Upper lobe of right lung (tissue), 1 donor: ENCODE data around the gene DEPDC5. TPM values are rescaled to one million over a fixed set of nuclear protein-coding genes. Genes with fewer than 3 reads are reported as not detected.

ENCODE experiments used
- ATAC-seq: fragments of 200-7000 bp; cut with Tn5 transposase; one replicate; pipeline ENCODE4 v1.9.1; 2020; ENCODE audit warnings: mild to moderate bottlenecking, moderate library complexity
- DNase-seq: peaks from one replicate; pipeline ENCODE4 v3.0.0-alpha.2; 2020
- H3K27ac ChIP-seq: fragments of 200-600 bp; one replicate; pipeline ENCODE4 v1.8.0; 2022
- H3K27me3 ChIP-seq: fragments of 200-600 bp; one replicate; pipeline ENCODE4 v1.8.0; 2022; ENCODE audit warnings: mild to moderate bottlenecking
- H3K36me3 ChIP-seq: fragments of 200-600 bp; one replicate; pipeline ENCODE4 v1.8.0; 2022
- H3K4me1 ChIP-seq: fragments of 200-600 bp; one replicate; pipeline ENCODE4 v1.8.0; 2022
- H3K4me3 ChIP-seq: fragments of 200-600 bp; one replicate; pipeline ENCODE4 v1.8.0; 2022; ENCODE audit warnings: mild to moderate bottlenecking
- H3K9me3 ChIP-seq: fragments of 200-600 bp; one replicate; pipeline ENCODE4 v1.8.0; 2022
- intact Hi-C: fragments of 100-400 bp; cut with DNase I; formaldehyde crosslinking; loops from one replicate; pipeline ENCODE4 v1.11.0; 2022
- total RNA-seq: library from RNA; stranded (reverse); fragmentation: NEBNext Ultra II Directional; extraction: Animal tissue kit (Norgen Biotek cat#: 25700); gene quantifications from one replicate; pipeline ENCODE4 v1.2.1, GENCODE V29; 2021
- TF ChIP-seq, protein P1 (sequence below): fragments of 200-600 bp; IDR thresholded peaks from one replicate; pipeline ENCODE4 v1.8.0; 2022; ENCODE audit warnings: antibody characterized with exemption
- donor health status: DM: no; HTN: yes; CAD: no; lungs with severe emphysema.

DEPDC5 gene
- total RNA-seq, 1 donor from 2014 or later, result 24.7 TPM

DNA sequence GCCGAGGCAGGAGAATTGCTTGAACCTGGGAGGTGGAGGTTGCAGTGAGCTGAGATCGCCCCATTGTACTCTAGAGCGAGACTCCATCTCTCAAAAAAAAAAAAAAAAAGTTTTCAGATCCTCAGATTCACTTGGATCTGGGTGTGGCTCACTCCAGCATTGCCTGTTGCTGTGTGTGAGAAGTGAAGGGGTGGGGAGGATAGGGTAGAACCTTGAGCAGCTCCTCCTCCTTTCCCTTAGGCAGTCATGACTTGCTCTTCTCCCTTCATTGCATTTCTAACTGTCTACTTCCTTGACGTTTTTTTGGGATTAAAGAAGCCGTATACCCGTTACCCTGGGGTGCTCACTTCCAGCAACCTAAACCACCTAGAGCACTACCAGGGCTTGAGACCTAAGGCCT lies 127.4 kb downstream of the DEPDC5 start:
- H3K27me3 ChIP-seq, result no peaks in the 10 kb centered on the region
- H3K36me3 ChIP-seq, result peaks cover 38% of the 10 kb centered on the region
- no peaks in the 10 kb centered on the region for H3K9me3 ChIP-seq
- intact Hi-C loops, result no loop called here
- H3K4me3 ChIP-seq, result no peak overlapping the region
- DNase-seq, result no peak
- no peak for ATAC-seq
- H3K27ac ChIP-seq, result no peak overlapping the region
- no peaks in the 10 kb centered on the region for H3K4me1 ChIP-seq
- TF ChIP-seq, protein P1, sequence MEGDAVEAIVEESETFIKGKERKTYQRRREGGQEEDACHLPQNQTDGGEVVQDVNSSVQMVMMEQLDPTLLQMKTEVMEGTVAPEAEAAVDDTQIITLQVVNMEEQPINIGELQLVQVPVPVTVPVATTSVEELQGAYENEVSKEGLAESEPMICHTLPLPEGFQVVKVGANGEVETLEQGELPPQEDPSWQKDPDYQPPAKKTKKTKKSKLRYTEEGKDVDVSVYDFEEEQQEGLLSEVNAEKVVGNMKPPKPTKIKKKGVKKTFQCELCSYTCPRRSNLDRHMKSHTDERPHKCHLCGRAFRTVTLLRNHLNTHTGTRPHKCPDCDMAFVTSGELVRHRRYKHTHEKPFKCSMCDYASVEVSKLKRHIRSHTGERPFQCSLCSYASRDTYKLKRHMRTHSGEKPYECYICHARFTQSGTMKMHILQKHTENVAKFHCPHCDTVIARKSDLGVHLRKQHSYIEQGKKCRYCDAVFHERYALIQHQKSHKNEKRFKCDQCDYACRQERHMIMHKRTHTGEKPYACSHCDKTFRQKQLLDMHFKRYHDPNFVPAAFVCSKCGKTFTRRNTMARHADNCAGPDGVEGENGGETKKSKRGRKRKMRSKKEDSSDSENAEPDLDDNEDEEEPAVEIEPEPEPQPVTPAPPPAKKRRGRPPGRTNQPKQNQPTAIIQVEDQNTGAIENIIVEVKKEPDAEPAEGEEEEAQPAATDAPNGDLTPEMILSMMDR, result no peak

DNA sequence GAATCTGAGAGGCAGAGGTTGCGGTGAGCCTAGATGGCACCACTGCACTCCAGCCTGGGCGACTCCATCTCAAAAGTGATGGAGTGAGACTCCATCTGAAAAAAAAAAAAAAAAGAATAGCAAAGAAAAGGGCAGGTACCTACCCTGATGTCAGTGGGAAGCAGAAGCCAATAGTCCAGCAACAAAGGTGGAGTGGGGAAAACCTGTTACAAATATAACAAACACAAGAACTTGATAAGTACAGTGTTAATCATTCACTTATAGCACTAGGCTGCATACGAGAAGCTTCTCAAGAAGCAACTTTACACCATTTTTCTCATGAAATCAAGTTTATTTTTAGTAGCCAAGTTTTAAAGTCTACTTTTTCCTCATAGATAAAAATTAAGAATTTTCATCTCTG lies 128.0 kb downstream of the DEPDC5 start:
- Histone ChIP-seq H3K4me3 (no peak overlapping the region), H3K9me3 (no peaks in the 10 kb centered on the region), H3K27me3 (no peaks in the 10 kb centered on the region), H3K27ac (no peak overlapping the region), H3K36me3 (peaks cover 32% of the 10 kb centered on the region), H3K4me1 (no peaks in the 10 kb centered on the region)
- TF ChIP-seq, protein P1, result no peak
- DNase-seq (no peak), ATAC-seq (no peak)
- intact Hi-C loops, result no loop called here

DNA sequence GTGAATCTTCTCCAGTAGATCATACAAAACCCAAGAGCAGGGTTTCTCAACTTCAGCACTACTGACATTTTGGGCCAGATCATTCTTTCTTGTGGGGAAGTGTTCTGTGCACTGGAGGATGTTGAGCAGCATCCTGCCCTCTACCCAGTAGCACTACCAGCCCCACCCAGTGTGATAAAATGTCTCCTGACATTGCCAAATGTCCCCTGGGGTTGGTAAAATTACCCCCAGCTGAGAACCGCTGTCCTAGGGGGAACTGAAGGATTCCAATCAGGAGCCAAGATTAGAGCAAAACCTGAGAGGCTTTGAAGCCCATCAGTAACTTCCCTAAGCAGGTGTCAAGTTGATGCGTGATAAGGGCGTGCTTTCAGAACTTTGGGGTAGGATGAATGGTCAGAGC lies 129.2 kb downstream of the DEPDC5 start:
- H3K9me3 ChIP-seq, result no peaks in the 10 kb centered on the region
- no peak overlapping the region for H3K27ac ChIP-seq
- intact Hi-C loops, result no loop called here
- ATAC-seq, result no peak
- H3K36me3 ChIP-seq, result peaks cover 28% of the 10 kb centered on the region
- no peaks in the 10 kb centered on the region for H3K27me3 ChIP-seq
- no peaks in the 10 kb centered on the region for H3K4me1 ChIP-seq
- TF ChIP-seq, protein P1, result no peak
- DNase-seq, result no peak
- H3K4me3 ChIP-seq, result no peak overlapping the region

DNA sequence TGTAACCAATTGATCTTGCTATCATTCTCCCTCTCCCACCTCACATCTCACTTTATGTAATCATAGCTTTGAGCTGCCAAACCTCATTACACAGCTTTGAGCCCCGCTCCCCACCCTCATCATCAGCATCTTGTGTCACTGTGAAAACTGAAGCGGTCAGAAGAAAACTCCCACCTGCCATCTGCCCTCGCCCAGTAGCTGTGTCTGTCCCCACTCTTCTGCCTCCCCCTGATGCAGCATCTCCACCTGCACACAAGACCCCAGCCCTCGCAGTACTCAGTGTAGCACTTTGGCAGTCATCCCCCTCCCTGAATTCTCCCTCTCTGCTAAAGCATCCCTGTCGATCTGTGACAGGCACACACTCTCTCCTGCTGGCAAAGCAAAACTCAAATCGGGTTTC lies 130.2 kb downstream of the DEPDC5 start:
- no peaks in the 10 kb centered on the region for H3K9me3 ChIP-seq
- H3K27ac ChIP-seq, result no peak overlapping the region
- H3K36me3 ChIP-seq, result peaks cover 31% of the 10 kb centered on the region
- TF ChIP-seq, protein P1, result no peak
- no peaks in the 10 kb centered on the region for H3K4me1 ChIP-seq
- no peak for DNase-seq
- no peak for ATAC-seq
- H3K4me3 ChIP-seq, result no peak overlapping the region
- intact Hi-C loops, result no loop called here
- H3K27me3 ChIP-seq, result no peaks in the 10 kb centered on the region

DNA sequence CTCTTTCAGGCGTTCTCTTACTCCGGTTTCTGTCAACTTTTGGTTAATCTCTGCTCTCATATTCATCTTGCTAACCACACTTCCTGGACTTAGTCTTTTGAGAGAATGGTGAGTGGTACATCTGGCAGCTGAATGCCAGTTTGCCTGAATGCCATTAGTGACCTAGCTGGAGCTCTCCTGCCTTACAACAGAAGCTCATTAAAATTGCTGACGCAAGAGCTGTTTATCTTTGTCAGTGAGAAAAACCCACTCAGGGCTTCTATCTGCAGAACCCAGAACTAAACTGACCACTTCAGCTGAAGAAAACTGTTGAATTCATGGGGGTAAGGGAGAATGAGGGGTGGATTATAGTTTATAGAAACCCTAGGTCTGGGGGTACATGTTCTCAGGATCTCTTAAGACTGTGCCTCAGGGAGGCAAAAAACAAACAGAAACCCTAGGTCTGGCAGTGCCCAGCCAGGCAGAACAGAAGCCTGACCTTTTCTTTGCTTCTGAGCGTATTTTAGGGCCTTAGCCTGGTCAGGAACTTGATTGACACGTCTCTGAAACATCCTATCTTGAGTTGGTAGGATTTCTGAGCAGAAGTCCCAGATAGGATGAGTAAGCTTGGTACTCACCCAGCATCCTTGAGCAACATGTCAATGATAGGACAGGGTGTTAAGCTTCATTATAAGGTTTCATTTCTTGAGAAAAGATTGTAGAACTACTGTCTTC lies 137.7 kb downstream of the DEPDC5 start:
- DNase-seq (no peak), ATAC-seq (no peak)
- peaks cover 33% of the 10 kb centered on the region for H3K36me3 ChIP-seq
- no peaks in the 10 kb centered on the region for H3K9me3 ChIP-seq
- no peak overlapping the region for H3K4me3 ChIP-seq
- intact Hi-C loops, result no loop called here
- H3K4me1 ChIP-seq, result no peaks in the 10 kb centered on the region
- TF ChIP-seq, protein P1, result no peak
- no peak overlapping the region for H3K27ac ChIP-seq
- no peaks in the 10 kb centered on the region for H3K27me3 ChIP-seq

DNA sequence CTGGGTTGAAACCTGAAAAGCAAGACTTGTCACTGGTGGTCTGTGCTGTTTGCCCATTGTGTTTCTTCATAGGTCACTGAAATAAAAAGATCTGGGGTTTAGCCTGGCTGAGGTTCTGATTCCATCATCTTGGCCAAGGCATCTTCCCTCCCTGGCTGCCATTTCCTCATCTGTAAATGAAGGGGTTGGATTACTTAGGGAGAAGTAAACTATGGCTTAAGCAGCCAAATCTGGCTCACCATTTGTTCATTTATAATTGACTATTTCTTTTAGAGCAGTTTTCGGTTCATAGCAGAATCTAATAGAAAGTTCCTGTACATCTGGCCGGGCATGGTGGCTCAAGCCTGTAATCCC lies 138.2 kb downstream of the DEPDC5 start:
- peaks cover 37% of the 10 kb centered on the region for H3K36me3 ChIP-seq
- no peaks in the 10 kb centered on the region for H3K9me3 ChIP-seq
- DNase-seq, result no peak
- intact Hi-C loops, result no loop called here
- no peaks in the 10 kb centered on the region for H3K4me1 ChIP-seq
- TF ChIP-seq, protein P1, result no peak
- H3K4me3 ChIP-seq, result no peak overlapping the region
- no peaks in the 10 kb centered on the region for H3K27me3 ChIP-seq
- ATAC-seq, result no peak
- H3K27ac ChIP-seq, result no peak overlapping the region
